ENCODE results near the gene F12.
"Not testable (repeated sequence)": the region's sequence is repeated elsewhere in the genome, so short reads cannot be mapped to it uniquely, and the experiment has no call there.

Gene F12

GRCh38 chr5:177367323-177367848, 42.0 kb downstream of the F12 start:
- DNase-seq = no peak

GRCh38 chr5:177366528-177367322, 42.6 kb downstream of the F12 start:
- no peak for DNase-seq

DNA sequence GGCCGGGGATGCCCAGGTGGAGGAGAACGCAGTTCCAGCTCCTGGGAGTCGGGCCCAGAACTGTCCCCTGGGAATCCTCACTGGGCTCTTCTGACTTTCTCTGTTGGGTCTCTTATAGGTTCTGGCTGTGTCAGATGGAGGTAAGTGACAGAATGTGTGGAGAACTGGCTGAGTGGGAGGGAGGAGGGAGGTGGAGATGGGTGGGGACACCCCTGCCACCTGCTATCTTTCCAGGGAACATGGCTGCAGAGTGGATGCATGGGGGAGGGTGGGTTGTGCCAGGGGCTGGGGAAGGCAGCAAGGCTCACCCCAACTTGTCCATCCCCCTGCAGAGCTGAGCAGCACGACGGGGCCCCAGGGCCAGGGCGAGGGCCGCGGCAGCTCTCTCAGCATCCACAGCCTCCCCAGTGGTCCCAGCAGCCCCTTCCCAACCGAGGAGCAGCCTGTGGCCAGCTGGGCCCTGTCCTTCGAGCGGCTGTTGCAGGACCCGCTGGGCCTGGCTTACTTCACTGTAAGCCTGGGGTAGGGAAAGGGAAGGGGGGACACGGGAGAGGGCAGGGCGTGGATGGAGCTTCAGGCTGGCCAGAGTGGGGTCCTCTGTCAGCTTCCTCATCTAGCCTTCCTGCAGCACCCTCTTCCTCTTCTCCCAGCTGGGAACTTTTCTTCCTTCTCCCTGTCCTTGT, 43.4 kb downstream of the F12 start:
- no peak for DNase-seq

GRCh38 chr5:177364159-177364962, 45.0 kb downstream of the F12 start:
- no peak for DNase-seq

DNA sequence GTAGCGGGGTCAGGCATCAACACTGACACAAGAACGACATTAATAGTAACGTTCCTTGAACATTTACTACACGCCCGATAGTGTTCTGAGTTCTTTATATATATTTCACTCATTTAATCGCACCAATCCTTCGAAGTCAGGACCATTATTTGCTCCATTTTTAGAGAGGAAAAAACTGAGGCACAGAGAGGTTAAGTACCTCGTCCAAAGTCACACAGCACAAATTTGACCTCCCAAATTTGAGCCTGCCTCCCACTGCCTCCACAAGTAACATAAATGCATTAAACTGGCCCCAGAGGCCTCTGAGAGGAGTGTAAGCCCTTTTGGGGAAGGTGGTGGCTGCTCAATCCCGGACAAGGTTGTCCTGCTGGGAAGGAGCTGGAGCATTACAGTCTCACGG, 45.8 kb downstream of the F12 start:
- DNase-seq = no peak

DNA sequence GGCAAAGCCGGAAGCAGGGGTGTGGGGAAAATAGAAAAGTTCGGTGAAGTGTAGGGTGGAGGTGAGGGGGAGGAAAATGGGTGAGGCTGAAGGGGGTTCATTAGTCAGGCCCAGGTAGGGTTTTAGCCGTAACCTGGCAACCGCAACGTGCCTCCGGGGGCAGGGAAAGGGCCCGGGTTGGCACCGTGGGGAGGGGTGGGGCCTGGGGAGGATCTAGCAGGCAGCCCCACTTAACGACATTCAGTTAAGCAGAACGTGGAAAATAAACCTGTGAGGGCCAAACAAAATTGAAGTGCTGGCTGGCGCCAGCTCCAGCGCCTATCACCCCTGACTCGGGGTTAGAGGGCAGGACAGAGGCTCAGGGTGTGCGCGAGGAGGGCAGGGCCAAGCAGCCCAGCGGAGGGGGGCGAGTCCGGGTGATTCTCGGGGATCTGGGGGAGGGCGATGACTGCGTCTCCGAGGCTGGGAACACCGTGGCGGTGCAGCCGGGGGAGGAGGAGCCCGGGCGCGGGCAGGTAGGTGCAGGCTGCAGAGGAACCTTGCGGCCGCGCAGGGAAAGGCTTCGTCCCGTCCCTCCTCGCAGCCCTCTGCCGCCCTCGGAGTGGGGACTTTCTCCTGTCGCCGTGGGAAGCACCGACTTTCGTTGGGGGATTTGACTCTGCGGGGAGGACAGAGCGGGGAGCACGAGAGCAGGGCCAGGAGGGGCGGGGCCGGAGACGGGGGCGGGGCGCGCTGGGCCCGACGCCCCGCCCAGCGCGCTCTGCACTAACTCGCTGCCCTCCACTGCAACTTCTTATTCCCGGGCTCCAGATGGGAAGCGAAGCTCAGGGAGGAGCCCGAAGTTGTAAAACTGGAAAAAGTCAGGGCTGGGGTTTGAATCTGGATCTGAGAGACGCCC, 46.5 kb downstream of the F12 start:
- DNase-seq = peak; percentile 36

DNA sequence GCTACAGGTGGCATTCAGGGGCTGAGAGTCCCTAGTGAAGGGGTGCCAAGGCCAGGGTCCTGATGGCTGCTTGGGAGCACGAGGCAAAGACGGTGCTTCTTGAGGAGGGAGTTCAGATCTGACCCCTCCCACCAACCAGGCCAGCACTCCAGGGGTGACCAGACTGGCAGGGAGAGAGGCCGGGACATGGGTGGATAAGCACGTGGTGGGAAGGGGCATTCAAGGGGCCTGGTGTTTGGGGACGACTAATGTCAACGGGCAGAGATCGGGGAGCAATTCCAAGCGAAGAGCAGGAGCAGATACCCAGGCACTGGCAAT, 47.1 kb downstream of the F12 start:
- DNase-seq = no peak

DNA sequence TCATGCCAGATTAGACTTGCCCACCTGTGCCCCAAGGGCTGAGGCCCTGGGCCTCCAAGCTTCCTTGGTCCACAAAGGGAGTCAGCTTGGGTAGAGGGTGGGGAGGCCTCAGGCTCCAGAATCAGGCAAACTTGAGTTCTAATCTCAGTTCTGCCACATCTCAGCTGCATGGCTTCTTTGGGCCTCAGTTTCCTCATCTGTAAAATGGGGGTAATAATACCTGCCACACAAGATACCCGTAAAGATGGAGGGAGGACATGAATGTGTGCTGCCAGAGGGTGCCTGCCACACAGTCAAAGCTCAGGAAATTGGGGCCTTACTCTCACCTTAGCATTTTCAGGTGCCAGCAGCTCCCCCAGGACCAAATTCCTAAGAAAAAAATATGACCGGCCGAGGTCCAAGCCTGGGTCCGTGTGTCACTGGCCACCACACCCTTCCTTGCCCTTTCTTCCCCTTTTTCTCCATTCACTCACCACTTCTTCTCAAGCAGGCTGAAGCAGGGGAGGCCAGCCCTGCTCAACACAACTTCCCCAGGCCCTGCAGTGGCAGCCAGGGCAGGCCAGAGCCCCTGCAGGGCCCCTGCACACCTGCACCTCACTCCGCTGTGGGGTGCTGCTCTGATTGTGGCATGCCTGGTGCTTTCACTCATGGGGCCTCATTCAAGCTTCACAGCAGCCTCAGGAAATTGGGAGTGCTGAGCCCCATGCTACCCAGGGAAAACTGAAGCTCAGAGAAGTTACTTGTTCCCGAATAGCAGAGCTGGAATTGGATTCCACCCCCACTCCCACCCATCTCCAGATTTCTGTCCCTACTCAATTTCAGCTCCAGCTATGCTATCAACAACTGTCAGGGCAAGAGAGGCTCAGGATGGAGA, 47.7 kb downstream of the F12 start:
- DNase-seq = no peak

DNA sequence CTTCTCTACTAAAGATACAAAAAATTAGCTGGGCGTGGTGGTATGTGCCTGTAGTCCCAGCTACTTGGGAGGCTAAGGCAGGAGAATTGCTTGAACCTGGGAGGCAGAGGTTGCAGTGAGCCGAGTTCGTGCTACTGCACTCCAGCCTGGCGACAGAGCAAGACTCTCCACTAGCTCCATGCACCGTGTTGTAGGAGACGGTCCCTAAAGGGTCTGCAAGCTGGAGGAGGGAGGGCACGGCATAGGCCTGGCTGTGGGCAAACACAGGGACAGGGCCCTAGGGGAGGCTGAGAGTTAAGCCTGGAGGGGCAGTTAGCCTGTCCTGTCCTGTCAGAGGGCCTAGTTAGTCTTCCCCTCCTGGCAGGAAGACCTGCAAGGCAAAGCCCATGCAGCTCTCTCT, 48.6 kb downstream of the F12 start:
- not testable (repeated sequence) for DNase-seq

- DNase-seq = no peak
These were observed 49.5 kb downstream of the F12 start for GRCh38 chr5:177359860-177360259.

DNA sequence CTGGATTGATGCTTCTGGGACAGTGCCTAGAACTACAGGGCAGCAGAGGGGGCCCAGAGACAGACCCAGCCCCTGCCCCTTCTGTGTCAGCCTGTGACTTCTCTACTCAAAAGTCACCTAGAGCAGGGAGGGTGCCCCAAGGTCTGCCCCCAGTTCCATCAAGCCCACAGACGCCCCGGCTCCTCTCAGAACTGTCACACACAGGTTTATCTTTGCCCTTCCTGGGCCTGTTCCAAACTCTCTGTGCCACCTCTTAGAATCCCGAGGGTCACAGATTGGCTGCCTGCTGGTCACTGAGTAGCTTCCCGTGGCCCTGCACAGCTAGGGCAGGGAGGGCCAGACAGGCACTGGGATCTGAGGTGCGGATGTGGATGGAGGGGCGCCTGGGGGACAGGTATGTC, 49.9 kb downstream of the F12 start:
- DNase-seq = no peak

DNA sequence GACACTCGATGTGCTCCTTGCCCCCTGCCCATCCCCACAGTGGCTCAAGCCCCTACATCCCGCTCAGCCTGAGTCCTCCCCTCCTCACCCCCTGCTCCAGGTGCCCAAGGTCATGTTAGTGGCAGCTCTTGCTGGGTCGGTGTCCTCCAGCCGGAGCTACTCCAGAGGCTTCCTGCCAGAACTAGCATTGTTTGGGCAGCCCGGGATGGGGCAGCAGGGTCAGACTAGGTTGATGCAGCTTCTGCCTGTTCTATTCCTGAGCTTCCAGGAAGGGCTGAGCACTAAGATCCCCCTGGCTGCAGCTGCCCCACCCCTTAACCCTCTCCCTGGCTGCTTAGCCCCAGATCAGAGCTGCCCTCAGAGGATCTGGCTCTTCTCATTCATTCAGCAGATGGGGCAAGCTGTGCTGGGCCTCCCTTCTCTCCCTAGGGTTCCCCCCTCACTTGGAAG, 51.0 kb downstream of the F12 start:
- no peak for DNase-seq

GRCh38 chr5:177357459-177358351, 51.7 kb downstream of the F12 start, which contains the start of gene RGS14:
RGS14 (plus strand) TSS chr5:177357924; CDS start chr5:177358025, 101 bp downstream.
- DNase-seq = peak; percentile 28

DNA sequence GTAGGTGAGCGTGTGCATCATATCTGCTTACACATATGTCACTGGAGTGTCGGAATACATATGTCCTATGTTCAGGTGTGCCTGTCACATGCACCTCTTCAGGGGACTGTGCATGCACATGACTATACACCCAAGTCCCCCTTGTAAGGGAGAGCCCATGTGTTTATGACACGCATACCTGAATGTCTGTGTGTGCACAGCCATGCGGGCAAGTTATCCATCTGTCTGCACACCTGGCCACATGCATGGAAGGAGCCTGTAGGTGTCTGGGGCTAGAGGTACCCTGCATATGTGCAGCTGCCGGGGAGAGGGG, 52.3 kb downstream of the F12 start:
- DNase-seq = no peak

DNA sequence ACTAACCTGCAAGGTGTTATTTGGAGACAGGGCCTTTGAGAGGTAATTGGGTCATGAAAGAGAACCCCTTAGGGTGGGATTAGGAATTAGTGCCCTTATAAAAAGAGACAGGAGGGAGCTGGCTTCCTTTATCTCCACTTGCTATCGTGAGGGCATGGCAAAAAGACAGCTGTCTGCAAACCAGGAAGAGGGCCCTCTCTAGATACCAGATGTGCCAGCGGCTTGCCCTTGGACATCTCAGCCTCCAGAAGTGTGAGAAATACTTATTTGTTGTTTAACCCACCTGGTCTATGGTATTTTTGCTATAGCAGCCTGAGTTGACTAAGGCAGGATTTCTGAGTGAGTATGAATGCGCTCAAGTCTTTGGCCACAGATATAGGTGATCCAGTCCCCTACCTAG, 52.6 kb downstream of the F12 start:
- no peak for DNase-seq

DNA sequence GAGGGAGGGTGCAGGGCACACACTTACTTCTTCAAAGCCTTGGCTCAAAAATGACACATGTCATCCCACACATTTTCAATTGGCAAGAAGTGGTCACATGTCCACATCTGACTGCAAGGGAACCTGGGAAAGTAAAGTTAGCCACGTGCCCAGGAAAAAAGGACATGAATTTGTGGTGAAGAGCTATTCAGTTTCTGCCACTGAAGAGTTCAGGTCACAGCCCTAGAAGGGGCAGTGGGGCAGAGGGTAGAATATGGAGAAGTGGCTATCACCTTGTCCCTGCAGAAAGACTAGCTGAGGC, 53.5 kb downstream of the F12 start:
- no peak for DNase-seq

DNA sequence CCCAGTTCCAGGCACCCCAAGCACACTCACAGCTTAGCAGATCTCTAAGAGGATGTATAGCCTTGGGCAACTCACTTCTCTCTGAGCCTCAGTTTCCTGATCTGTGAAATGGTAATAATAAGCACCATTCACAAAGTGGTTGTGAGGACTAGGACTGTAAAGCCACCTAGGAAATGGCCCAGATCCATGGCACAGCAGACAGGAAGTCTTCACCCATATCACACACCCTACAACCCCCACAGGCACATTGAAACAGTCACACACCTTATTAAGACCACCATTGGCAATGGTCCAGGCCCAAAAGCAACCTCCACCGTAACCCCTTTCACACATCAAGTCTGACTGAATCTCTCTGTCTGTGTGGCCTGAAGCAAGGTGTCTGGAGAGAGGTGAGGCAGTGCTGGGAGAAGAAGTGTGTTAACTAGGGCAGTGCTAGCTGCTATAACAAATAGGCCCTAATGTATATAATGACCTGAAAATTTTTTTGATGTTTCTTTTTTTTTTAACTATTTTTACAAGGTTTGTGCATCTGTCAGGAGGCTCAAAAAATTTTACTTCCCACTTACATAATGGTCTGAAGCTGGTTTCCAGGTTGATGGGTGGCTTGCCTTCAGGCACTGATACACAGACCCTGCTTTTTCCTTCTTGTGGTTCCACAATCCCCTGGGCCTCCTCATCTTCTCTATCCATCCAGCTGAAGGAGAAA, 54.0 kb downstream of the F12 start:
- DNase-seq = no peak

DNA sequence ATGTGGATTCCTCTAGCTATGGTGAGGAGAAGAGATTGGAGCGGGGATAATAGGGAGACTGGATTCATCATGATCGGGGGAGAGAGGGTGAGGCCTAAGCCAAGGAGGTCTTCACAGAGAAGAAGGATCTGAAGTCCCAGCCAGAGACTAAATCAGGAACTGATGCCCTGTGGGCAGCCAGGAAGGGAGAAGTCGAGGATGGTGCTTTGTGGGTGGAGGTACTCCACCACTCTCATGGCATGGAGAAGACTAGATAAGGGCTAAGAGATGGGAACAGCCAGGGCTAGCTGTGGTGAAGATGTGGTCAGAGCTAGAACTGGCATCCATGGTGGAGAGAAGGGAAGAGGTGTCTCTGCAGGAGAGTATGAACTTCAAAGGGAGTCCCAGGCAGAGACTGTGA, 54.7 kb downstream of the F12 start:
- no peak for DNase-seq

DNA sequence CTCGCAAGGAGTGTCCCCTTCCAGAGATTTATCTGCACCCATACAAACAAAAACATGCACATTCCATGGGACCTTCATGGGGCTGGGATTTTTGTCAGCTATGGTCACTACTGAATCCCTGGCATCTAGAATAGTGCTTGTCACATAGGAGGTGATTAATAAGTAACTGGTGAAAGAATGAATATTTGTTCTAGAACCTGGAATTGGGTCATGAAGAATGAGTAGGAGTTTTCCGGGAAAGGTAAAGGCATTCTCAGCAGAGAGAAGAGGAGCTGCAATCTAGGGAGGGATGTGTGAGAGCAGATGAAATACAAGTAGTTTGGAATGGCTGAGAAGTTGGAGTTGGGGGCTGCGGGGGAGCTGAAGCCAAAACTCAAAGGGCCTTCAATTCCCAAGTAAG, 55.1 kb downstream of the F12 start:
- no peak for DNase-seq

- no peak for DNase-seq
These were observed 56.3 kb downstream of the F12 start for GRCh38 chr5:177353093-177353492.

All from NCI-H510A (cell line).